GM12878 (cell line): ENCODE results near the gene ANO2. TPM values are rescaled to one million over a fixed set of nuclear protein-coding genes. Genes with fewer than 3 reads are reported as not detected.

Experiments
- ATAC-seq: fragments of 200-7000 bp; cut with Tn5 transposase; 3 replicates; pipeline ENCODE4 v1.9.1; 2020; ENCODE audit warnings: mild to moderate bottlenecking, moderate library complexity
- BruUV-seq: library from RNA; stranded (reverse); fragments of 400-500 nt; replicated peaks from 2 replicates; lab custom pipeline; 2021; lab: Mats Ljungman, UMichigan
- CTCF ChIA-PET: fragments of 300-600 bp; sonication (Branson Sonifier 250); formaldehyde crosslinking; extraction: SDS; loops from one replicate; lab custom pipeline; 2021; ENCODE audit warnings: inconsistent platforms; lab: Yijun Ruan, JAX
- POLR2A ChIA-PET: fragments of 350-600 bp; formaldehyde crosslinking; extraction: SDS; loops from one replicate; lab custom pipeline; 2021; ENCODE audit warnings: inconsistent platforms; lab: Charles Lee
- RAD21 ChIA-PET: fragments of 300-600 bp; sonication (Branson Sonifier 250); formaldehyde crosslinking; loops from one replicate; lab custom pipeline; 2023; ENCODE audit warnings: antibody characterized with exemption; ENCODE audit not compliant: unreplicated experiment; lab: Charles Lee
- SMC1A ChIA-PET: fragments of 300-600 bp; sonication (Branson Sonifier 250); formaldehyde crosslinking; loops from one replicate; lab custom pipeline; 2023; ENCODE audit not compliant: unreplicated experiment, uncharacterized antibody; lab: Charles Lee
- DNase-seq: peaks from one replicate; pipeline ENCODE4 v3.0.0-alpha.2; 2011; ENCODE audit warnings: low read depth, low spot score
- FAIRE-seq: peaks from 3 replicates; lab custom pipeline; 2011; peaks lifted over from hg19 to GRCh38; lab: Jason Lieb, UNC
- H2AFZ ChIP-seq: 2 replicates; pipeline ENCODE4 v1.6.0; 2011; ENCODE audit warnings: low read depth, low read length, control low read depth; ENCODE audit not compliant: control insufficient read depth
- H3K27ac ChIP-seq: 2 replicates; pipeline ENCODE4 v1.5.1; 2011; ENCODE audit warnings: control low read depth; ENCODE audit not compliant: control insufficient read depth, insufficient read depth
- H3K27me3 ChIP-seq, 2 experiments: replicated peaks in 1 of 2; 2 replicates each; pipeline versions ENCODE4 v1.6.0 to v1.6.1; 2011; ENCODE audit warnings: low read length in 1 of 2; ENCODE audit not compliant: control insufficient read depth in 2 of 2, insufficient read depth in 2 of 2
- H3K36me3 ChIP-seq, 2 experiments: 2 replicates each; pipeline ENCODE4 v1.5.1; 2011; ENCODE audit warnings: low read length in 1 of 2; ENCODE audit not compliant: control insufficient read depth in 2 of 2, insufficient read depth in 2 of 2
- H3K4me1 ChIP-seq: 2 replicates; pipeline ENCODE4 v1.6.1; 2011; ENCODE audit warnings: mild to moderate bottlenecking, low read length, moderate library complexity, mixed read lengths; ENCODE audit not compliant: control insufficient read depth, insufficient read depth
- H3K4me2 ChIP-seq: 2 replicates; pipeline ENCODE4 v1.6.0; 2011; ENCODE audit warnings: control low read depth; ENCODE audit not compliant: control insufficient read depth, insufficient read depth
- H3K4me3 ChIP-seq: fragments of 200-600 bp; sonication (generic); 2 replicates; pipeline ENCODE4 v1.5.1; 2016
- H3K79me2 ChIP-seq: 2 replicates; pipeline ENCODE4 v1.6.0; 2011; ENCODE audit warnings: low read length; ENCODE audit not compliant: control insufficient read depth, insufficient read depth
- H3K9ac ChIP-seq: 2 replicates; pipeline ENCODE4 v1.8.0; 2011; ENCODE audit warnings: low read length, control low read depth, mixed read lengths; ENCODE audit not compliant: control insufficient read depth, insufficient read depth
- H3K9me3 ChIP-seq: replicated peaks from 3 replicates; pipeline ENCODE4 v1.5.1; 2011; ENCODE audit warnings: mild to moderate bottlenecking, low read length; ENCODE audit not compliant: control insufficient read depth, insufficient read depth
- H4K20me1 ChIP-seq: 2 replicates; pipeline ENCODE4 v1.6.0; 2011; ENCODE audit not compliant: control insufficient read depth, insufficient read depth
- BCL11A ChIP-seq: IDR thresholded peaks from 2 replicates; pipeline ENCODE4 v1.6.1; 2011; ENCODE audit warnings: low read depth, low read length
- CREM ChIP-seq: IDR thresholded peaks from 2 replicates; pipeline ENCODE4 v1.6.1; 2014; ENCODE audit warnings: antibody characterized with exemption, low read depth
- ELK1 ChIP-seq: IDR thresholded peaks from 2 replicates; pipeline ENCODE4 v1.6.1; 2012; ENCODE audit warnings: low read depth, low read length, improper control_type of control experiment
- FOXM1 ChIP-seq: IDR thresholded peaks from 2 replicates; pipeline ENCODE4 v1.6.1; 2012; ENCODE audit warnings: low read depth, mild to moderate bottlenecking, inconsistent platforms, low read length, moderate library complexity
- HDGF ChIP-seq: fragments of 450-650 bp; IDR thresholded peaks from 2 replicates; pipeline ENCODE4 v1.6.1; 2016; ENCODE audit warnings: antibody characterized with exemption
- MEF2A ChIP-seq: IDR thresholded peaks from 2 replicates; pipeline ENCODE4 v1.6.1; 2011; ENCODE audit warnings: low read depth, mild to moderate bottlenecking, low read length, moderate library complexity; ENCODE audit not compliant: insufficient read depth
- MYC ChIP-seq: IDR thresholded peaks from 2 replicates; pipeline ENCODE4 v1.6.1; 2011; ENCODE audit warnings: mild to moderate bottlenecking, low read length, moderate library complexity, inconsistent platforms; ENCODE audit not compliant: insufficient read depth, insufficient replicate concordance, insufficient read length, severe bottlenecking
- SPI1 ChIP-seq: IDR thresholded peaks from 2 replicates; pipeline ENCODE4 v1.6.1; 2011; ENCODE audit warnings: low read depth, mild to moderate bottlenecking, low read length, moderate library complexity, borderline replicate concordance; ENCODE audit not compliant: insufficient read depth
- SRF ChIP-seq, 2 experiments: IDR thresholded peaks; 2 replicates each; pipeline ENCODE4 v1.6.1; 2011; ENCODE audit warnings: low read depth in 2 of 2, low read length in 2 of 2, mild to moderate bottlenecking in 1 of 2, moderate library complexity in 1 of 2
- SUZ12 ChIP-seq: fragments of 200-600 bp; sonication (generic); IDR thresholded peaks from one replicate; pipeline ENCODE4 v1.6.1; 2018; ENCODE audit warnings: antibody characterized with exemption, mild to moderate bottlenecking; ENCODE audit not compliant: unreplicated experiment
- TARDBP ChIP-seq: IDR thresholded peaks from 2 replicates; pipeline ENCODE4 v1.6.1; 2016; ENCODE audit warnings: borderline replicate concordance
- ZNF274 ChIP-seq: IDR thresholded peaks from one replicate; pipeline ENCODE4 v1.8.0; 2011; ENCODE audit not compliant: insufficient read length, insufficient read depth
- WGBS: methylation state at CpG from one replicate; pipeline ENCODE4 v1.1.6; 2016; ENCODE audit warnings: low lambda C conversion rate; ENCODE audit not compliant: insufficient replicate concordance, insufficient coverage; ENCODE audit errors: missing lambda C conversion rate; 5-methylcytosine and 5-hydroxymethylcytosine counted together
- in situ Hi-C: fragments of 300-500 bp; cut with MboI; formaldehyde crosslinking; loops from 9 replicates; pipeline ENCODE4 v1.14.3; 2018; ENCODE audit warnings: mixed read lengths
- intact Hi-C: fragments of 100-400 bp; cut with micrococcal nuclease; formaldehyde crosslinking; loops from one replicate; pipeline ENCODE4 v1.14.2; 2022; ENCODE audit not compliant: unreplicated experiment
- polyA plus RNA-seq, 11 experiments: library from polyadenylated mRNA; depleted of rRNA in 4 of 11; unstranded in 6 of 11; stranded (reverse) in 5 of 11; fragments of >200 nt; fragmentation: Nextera tagmentation in 4 of 11; fragmentation: Illumina TruSeq in 1 of 11; extraction: Ambion mirVana in 4 of 11; extraction: Trizol in 1 of 11; gene quantifications; 1 replicate in 1 of 11; 2 replicates in 10 of 11; pipeline versions ENCODE4 v1.2.1 to v1.2.3, GENCODE V29; 2011 to 2016; ENCODE audit warnings: inconsistent platforms in 2 of 11, missing spikeins in 2 of 11, low read depth in 1 of 11
- total RNA-seq, 4 experiments: library from RNA; depleted of rRNA in 3 of 4; stranded (reverse); fragments of >200 nt in 3 of 4; fragmentation: Illumina TruSeq in 1 of 4; extraction: Trizol in 1 of 4; gene quantifications; 2 replicates each; pipeline versions ENCODE4 v1.2.1 to v1.2.3, GENCODE V29; 2013 to 2021
- TF ChIP-seq, protein P1 (sequence below): fragments of 450-650 bp; IDR thresholded peaks from 2 replicates; pipeline ENCODE4 v1.6.1; 2016; ENCODE audit warnings: mild to moderate bottlenecking

The ANO2 gene
- total and polyA plus RNA-seq, 10 of the 15 experiments (the other 5 are each of a cell fraction or from before 2014, with no cell fraction given) = not detected

- CTCF ChIA-PET = interaction anchor here (1.8 kb wide), 1 partner anchor 28 kb away, joined by 5 read pairs; no protein-coding TSS in a partner anchor
- no TSS peak for BruUV-seq
Observed at GRCh38 chr12:5716976-5717375, 228.1 kb downstream of the ANO2 start.

More at GRCh38 chr12:5716976-5717375, 228.1 kb downstream of the ANO2 start:
- Histone ChIP-seq H3K9me3 (no peaks in the 10 kb centered on the region), H3K79me2 (no peaks in the 10 kb centered on the region), H3K4me2 (no peak overlapping the region), H3K36me3 (no peaks in the 10 kb centered on the region), H3K4me3 (no peak overlapping the region), H3K4me1 (no peaks in the 10 kb centered on the region), H3K9ac (no peak overlapping the region), H2AFZ (no peak overlapping the region), H3K27ac (no peak overlapping the region), H3K27me3 (peaks cover 0 to 2% of the 10 kb centered on the region in 2 experiments; a peak in 2 of 4 replicates), H4K20me1 (no peaks in the 10 kb centered on the region)
- WGBS = 39% methylated on average over 3 of the region's 3 CpGs
- no peak for FAIRE-seq
- ChIA-PET POLR2A (no interaction called here), SMC1A (no interaction called here), RAD21 (no interaction called here)
- in situ Hi-C loops = no loop called here
- intact Hi-C loops = no loop called here
- DNase-seq = no peak
- ATAC-seq = no peak
- TF ChIP-seq BCL11A (no peak), SPI1 (no peak), MEF2A (no peak), ELK1 (no peak), CREM (no peak), TARDBP (no peak), SUZ12 (no peak), HDGF (no peak), FOXM1 (no peak), SRF (IDR thresholded peaks at IDR 0.05; ENCODE audit: low read depth in 2 of 2, low read length in 2 of 2) (no peak), ZNF274 (no peak), MYC (no peak)
- TF ChIP-seq, protein P1, sequence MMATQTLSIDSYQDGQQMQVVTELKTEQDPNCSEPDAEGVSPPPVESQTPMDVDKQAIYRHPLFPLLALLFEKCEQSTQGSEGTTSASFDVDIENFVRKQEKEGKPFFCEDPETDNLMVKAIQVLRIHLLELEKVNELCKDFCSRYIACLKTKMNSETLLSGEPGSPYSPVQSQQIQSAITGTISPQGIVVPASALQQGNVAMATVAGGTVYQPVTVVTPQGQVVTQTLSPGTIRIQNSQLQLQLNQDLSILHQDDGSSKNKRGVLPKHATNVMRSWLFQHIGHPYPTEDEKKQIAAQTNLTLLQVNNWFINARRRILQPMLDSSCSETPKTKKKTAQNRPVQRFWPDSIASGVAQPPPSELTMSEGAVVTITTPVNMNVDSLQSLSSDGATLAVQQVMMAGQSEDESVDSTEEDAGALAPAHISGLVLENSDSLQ = no peak
